Peyer's patch (tissue), 4 donors: ENCODE data around the gene CBARP. TPM values are rescaled to one million over a fixed set of nuclear protein-coding genes. Genes with fewer than 3 reads are reported as not detected.

Source experiments
- DNase-seq, 3 donors: peaks; one replicate each; pipeline ENCODE4 v3.0.0-alpha.2; 2017 to 2019
- H3K27ac ChIP-seq, 4 donors: fragments of 200-600 bp; sonication (generic); one replicate each; pipeline ENCODE4 v1.5.1; 2016 to 2019
- H3K27me3 ChIP-seq, 2 donors: fragments of 200-600 bp; sonication (generic); one replicate each; pipeline ENCODE4 v1.5.1; 2019
- H3K36me3 ChIP-seq, 3 donors: fragments of 200-600 bp; sonication (generic); one replicate each; pipeline ENCODE4 v1.5.1; 2016 to 2019
- H3K4me1 ChIP-seq, 4 donors: fragments of 200-600 bp; sonication (generic); one replicate each; pipeline ENCODE4 v1.5.1; 2016 to 2019
- H3K4me3 ChIP-seq, 4 donors: fragments of 200-600 bp; sonication (generic); 1 replicate in 3 of 4; 2 replicates in 1 of 4; pipeline ENCODE4 v1.5.1; 2016 to 2019; ENCODE audit warnings: mild to moderate bottlenecking in 1 of 4
- H3K9me3 ChIP-seq, 4 donors: fragments of 200-600 bp; sonication (generic); one replicate each; pipeline ENCODE4 v1.5.1; 2016 to 2019; ENCODE audit warnings: mild to moderate bottlenecking in 1 of 4
- POLR2A ChIP-seq, 2 donors: fragments of 450-650 bp; IDR thresholded peaks; one replicate each; pipeline ENCODE4 v1.5.1; 2017; ENCODE audit warnings: antibody characterized with exemption in 2 of 2, mild to moderate bottlenecking in 2 of 2, moderate library complexity in 2 of 2
- total RNA-seq, 4 donors: library from RNA; depleted of rRNA; stranded (reverse); fragments of >200 nt; gene quantifications; one replicate each; pipeline ENCODE4 v1.1.0, GENCODE V29; 2016
- TF ChIP-seq, protein P1 (sequence below), 6 experiments: fragments of 450-650 bp in 4 of 6; fragments of 200-600 bp in 2 of 6; sonication (generic) in 1 of 6; IDR thresholded peaks; one replicate each; pipeline ENCODE4 v1.5.1; 2017 to 2019; ENCODE audit warnings: antibody characterized with exemption in 6 of 6, mild to moderate bottlenecking in 3 of 6, moderate library complexity in 1 of 6

Gene CBARP
- total RNA-seq, 4 donors from 2014 or later: 1.9 TPM; not detected in 3

DNA sequence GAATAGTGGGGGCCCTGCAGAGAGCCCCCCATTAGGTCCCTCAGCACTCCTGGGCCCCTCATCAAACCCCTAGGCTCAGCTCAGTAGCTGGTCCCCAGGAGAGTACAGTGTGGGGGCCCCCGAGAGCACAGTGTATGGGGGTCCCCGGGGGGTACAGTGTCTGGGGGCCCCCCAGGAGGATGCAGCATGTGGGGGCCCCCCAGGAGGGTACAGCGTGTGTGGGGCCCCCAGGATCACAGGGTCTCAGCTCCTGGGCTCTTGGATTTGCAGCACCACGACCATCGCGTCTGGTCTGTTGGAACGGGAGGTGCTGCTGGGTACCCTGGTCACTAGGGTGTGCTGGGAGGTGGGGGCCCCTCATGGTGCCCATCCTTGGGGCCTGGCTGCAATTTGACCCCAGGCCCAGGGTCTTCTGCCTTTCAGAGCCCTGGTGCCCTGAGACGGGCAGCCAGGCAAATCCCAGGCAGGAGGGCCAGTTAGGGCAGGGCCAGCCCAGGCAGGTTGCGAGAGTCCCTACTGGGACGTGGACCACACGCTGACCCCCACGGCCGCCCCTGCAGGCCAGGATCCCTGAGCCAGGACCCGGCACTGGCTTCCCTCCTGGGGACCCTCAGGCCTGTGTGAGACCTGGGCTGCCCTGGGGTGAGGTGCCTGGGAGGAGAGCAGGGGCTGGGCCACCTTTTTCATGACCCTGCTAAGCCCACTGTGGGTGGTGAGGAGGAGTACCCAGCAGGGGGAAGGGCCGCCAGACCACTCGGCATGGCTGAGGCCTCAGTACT lies 13.6 kb downstream of the CBARP start:
- no peaks in the 10 kb centered on the region for H3K9me3 ChIP-seq
- no peaks in the 10 kb centered on the region for H3K4me1 ChIP-seq
- no peaks in the 10 kb centered on the region for H3K27me3 ChIP-seq
- no peak for DNase-seq
- H3K36me3 ChIP-seq: peaks cover 0 to 84% (median 0%) of the 10 kb centered on the region in 3 donors
- no peak overlapping the region for H3K27ac ChIP-seq
- H3K4me3 ChIP-seq: no peak overlapping the region
- TF ChIP-seq, protein P1, sequence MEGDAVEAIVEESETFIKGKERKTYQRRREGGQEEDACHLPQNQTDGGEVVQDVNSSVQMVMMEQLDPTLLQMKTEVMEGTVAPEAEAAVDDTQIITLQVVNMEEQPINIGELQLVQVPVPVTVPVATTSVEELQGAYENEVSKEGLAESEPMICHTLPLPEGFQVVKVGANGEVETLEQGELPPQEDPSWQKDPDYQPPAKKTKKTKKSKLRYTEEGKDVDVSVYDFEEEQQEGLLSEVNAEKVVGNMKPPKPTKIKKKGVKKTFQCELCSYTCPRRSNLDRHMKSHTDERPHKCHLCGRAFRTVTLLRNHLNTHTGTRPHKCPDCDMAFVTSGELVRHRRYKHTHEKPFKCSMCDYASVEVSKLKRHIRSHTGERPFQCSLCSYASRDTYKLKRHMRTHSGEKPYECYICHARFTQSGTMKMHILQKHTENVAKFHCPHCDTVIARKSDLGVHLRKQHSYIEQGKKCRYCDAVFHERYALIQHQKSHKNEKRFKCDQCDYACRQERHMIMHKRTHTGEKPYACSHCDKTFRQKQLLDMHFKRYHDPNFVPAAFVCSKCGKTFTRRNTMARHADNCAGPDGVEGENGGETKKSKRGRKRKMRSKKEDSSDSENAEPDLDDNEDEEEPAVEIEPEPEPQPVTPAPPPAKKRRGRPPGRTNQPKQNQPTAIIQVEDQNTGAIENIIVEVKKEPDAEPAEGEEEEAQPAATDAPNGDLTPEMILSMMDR (IDR thresholded peaks at IDR 0.05): no peak
- TF ChIP-seq POLR2A (IDR thresholded peaks at IDR 0.05): no peak

DNA sequence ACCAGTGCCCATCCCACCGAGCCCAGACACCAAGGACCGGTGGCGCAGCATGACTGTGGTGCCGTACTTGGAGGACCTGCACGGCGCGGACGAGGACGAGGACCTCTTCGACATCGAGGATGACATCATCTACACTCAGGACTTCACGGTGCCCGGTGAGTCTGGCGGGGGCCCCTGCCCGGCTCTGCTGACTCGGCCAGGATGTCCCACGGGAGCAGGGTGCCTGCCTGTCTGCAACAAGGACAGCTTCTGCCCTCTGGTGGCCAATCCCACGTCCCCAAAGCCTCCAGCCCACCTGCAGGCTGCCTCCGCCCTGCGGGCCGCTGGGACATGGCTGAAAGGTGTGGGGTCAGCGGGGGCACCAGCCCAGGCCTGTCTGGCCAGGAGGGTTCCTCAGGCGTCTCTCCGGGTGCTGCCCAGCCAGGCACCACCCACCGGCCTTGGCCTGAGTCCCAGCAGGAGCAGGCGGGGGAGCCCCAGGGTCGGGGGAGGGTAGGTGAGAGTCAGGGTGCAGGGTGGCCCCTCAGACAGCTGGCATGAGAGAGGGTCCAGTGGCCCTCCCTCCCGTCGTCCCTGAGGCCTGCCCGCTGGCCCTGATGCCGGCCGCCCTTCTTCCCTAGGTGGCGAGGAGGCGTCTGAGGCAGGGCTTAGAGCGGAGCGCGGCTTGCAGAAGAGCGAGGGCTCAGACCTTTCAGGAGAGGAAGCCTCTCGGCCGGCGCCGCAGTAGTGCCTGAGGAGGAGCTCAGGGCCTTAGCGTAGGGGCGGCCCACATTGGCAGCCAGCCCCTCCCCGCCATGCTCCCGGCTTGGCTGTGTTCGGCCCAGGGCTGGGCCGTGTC lies 14.6 kb downstream of the CBARP start:
- Histone ChIP-seq H3K9me3 (no peaks in the 10 kb centered on the region), H3K36me3 (peaks cover 0 to 82% (median 0%) of the 10 kb centered on the region in 3 donors), H3K4me1 (peaks cover 0 to 7% (median 0%) of the 10 kb centered on the region in 4 donors), H3K4me3 (no peak overlapping the region), H3K27ac (no peak overlapping the region), H3K27me3 (no peaks in the 10 kb centered on the region)
- no peak for TF ChIP-seq POLR2A (IDR thresholded peaks at IDR 0.05)
- TF ChIP-seq, protein P1 (IDR thresholded peaks at IDR 0.05): peak in 4 of 6 experiments; percentile 10 to 44 (median 38)
- peak in 1 of 3 donors; percentile 67 for DNase-seq

DNA sequence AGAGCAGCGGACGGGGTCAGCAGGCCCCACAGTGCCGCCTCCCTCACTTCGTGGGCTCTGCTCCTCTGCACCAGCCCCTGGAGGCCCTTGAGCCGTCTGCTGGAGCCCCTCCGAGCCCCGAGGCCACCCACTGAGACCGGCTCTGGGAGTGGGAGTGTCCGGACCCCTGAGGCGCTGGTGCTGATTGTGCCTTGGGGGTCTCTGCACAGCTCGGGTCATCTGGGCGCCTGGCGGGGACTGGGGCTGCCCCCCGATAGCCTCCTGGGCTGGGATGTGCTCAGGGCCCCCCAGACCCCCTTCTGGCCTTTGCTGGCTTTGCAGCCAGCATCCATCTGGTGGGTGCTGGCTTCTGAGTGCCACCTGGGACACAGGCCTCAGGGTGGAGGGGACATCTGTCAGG lies 15.4 kb downstream of the CBARP start:
- no peak overlapping the region for H3K4me3 ChIP-seq
- peaks cover 0 to 73% (median 0%) of the 10 kb centered on the region in 3 donors for H3K36me3 ChIP-seq
- no peak for DNase-seq
- H3K27ac ChIP-seq: no peak overlapping the region
- no peak for TF ChIP-seq POLR2A (IDR thresholded peaks at IDR 0.05)
- TF ChIP-seq, protein P1 (IDR thresholded peaks at IDR 0.05): no peak
- H3K27me3 ChIP-seq: no peaks in the 10 kb centered on the region
- H3K4me1 ChIP-seq: peaks cover 0 to 14% (median 0%) of the 10 kb centered on the region in 4 donors
- no peaks in the 10 kb centered on the region for H3K9me3 ChIP-seq

DNA sequence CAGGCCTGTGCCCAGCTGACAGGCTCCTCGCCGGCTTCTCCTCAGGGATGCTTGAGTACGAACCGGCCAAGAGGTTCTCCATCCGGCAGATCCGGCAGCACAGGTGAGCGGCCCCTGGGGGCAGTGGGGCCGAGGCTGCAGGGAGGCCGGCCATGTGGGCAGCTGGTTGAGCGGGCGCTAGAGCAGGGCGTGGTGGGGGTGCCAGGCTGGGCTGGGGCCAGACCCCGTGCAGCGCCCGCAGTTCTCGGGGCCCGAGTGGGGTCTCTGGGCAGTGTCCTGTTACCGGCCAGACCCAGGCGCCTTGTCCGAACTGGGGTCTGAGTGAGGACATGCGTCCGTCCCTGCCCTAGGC lies 15.9 kb downstream of the CBARP start:
- no peak overlapping the region for H3K27ac ChIP-seq
- H3K9me3 ChIP-seq: no peaks in the 10 kb centered on the region
- DNase-seq: no peak

More for the DNA sequence above, 15.9 kb downstream of the CBARP start:
- H3K27me3 ChIP-seq: no peaks in the 10 kb centered on the region
- no peak overlapping the region for H3K4me3 ChIP-seq
- TF ChIP-seq, protein P1 (IDR thresholded peaks at IDR 0.05): no peak
- TF ChIP-seq POLR2A (IDR thresholded peaks at IDR 0.05): no peak
- peaks cover 0 to 17% (median 0%) of the 10 kb centered on the region in 4 donors for H3K4me1 ChIP-seq
- peaks cover 0 to 68% (median 0%) of the 10 kb centered on the region in 3 donors for H3K36me3 ChIP-seq
